Neural progenitor cell (in vitro differentiated cells): ENCODE measurements around the gene MAGI1.

Source experiments
- CTCF ChIP-seq: fragments of 200-600 bp; sonication (generic); IDR thresholded peaks from 2 replicates; pipeline ENCODE4 v1.5.1; 2017; ENCODE audit warnings: antibody characterized with exemption, mild to moderate bottlenecking
- EZH2 ChIP-seq: fragments of 200-600 bp; sonication (generic); IDR thresholded peaks from 2 replicates; pipeline ENCODE4 v1.6.1; 2017; ENCODE audit warnings: antibody characterized with exemption, mild to moderate bottlenecking, moderate library complexity
- EZH2phosphoT487 ChIP-seq: fragments of 200-600 bp; sonication (generic); IDR thresholded peaks from 2 replicates; pipeline ENCODE4 v1.6.1; 2017; ENCODE audit warnings: antibody characterized with exemption

- TF ChIP-seq EZH2phosphoT487 (no peak), CTCF (no peak), EZH2 (no peak)
Measured at GRCh38 chr3:65532215-65532614, 506.5 kb downstream of the MAGI1 start.
